Hepatocyte (in vitro differentiated cells): ENCODE data around the gene ZNF862. TPM values are rescaled to one million over a fixed set of nuclear protein-coding genes. Genes with fewer than 3 reads are reported as not detected.

Experiments
- DNase-seq: peaks from one replicate; pipeline ENCODE4 v3.0.0-alpha.2; 2016; ENCODE audit warnings: low spot score
- H2AFZ ChIP-seq: fragments of 200-600 bp; sonication (generic); 2 replicates; pipeline ENCODE4 v1.6.0; 2016; ENCODE audit warnings: antibody characterized with exemption, mild to moderate bottlenecking
- H3K27ac ChIP-seq: fragments of 200-600 bp; sonication (generic); 2 replicates; pipeline ENCODE4 v1.5.1; 2016; ENCODE audit warnings: mild to moderate bottlenecking
- H3K27me3 ChIP-seq: fragments of 200-600 bp; sonication (generic); 2 replicates; pipeline ENCODE4 v1.6.1; 2016
- H3K36me3 ChIP-seq: fragments of 200-600 bp; sonication (generic); replicated peaks from 2 replicates; pipeline ENCODE4 v1.5.1; 2016; ENCODE audit warnings: low read depth; ENCODE audit not compliant: insufficient read depth
- H3K4me1 ChIP-seq: fragments of 200-600 bp; sonication (generic); 2 replicates; pipeline ENCODE4 v1.5.1; 2016; ENCODE audit warnings: mild to moderate bottlenecking, moderate library complexity; ENCODE audit not compliant: insufficient read depth
- H3K4me2 ChIP-seq: fragments of 200-600 bp; sonication (generic); 2 replicates; pipeline ENCODE4 v1.6.0; 2016
- H3K4me3 ChIP-seq: fragments of 200-600 bp; sonication (generic); 2 replicates; pipeline ENCODE4 v1.5.1; 2016; ENCODE audit warnings: mild to moderate bottlenecking
- H3K79me2 ChIP-seq: fragments of 200-600 bp; sonication (generic); 2 replicates; pipeline ENCODE4 v1.6.0; 2017; ENCODE audit warnings: mild to moderate bottlenecking
- H3K9me2 ChIP-seq: fragments of 200-600 bp; sonication (generic); replicated peaks from 2 replicates; pipeline ENCODE4 v1.6.0; 2017; ENCODE audit warnings: mild to moderate bottlenecking; ENCODE audit not compliant: insufficient read depth
- H3K9me3 ChIP-seq: fragments of 200-600 bp; sonication (generic); 2 replicates; pipeline ENCODE4 v1.5.1; 2016; ENCODE audit warnings: low read depth, mild to moderate bottlenecking
- H4K20me1 ChIP-seq: fragments of 200-600 bp; sonication (generic); 2 replicates; pipeline ENCODE4 v1.6.0; 2016; ENCODE audit warnings: mild to moderate bottlenecking; ENCODE audit not compliant: insufficient read depth, poor library complexity, severe bottlenecking
- CTCF ChIP-seq: fragments of 200-600 bp; sonication (generic); IDR thresholded peaks from 2 replicates; pipeline ENCODE4 v1.5.1; 2016; ENCODE audit warnings: antibody characterized with exemption, mild to moderate bottlenecking; ENCODE audit not compliant: poor library complexity
- EZH2 ChIP-seq: fragments of 200-600 bp; sonication (generic); IDR thresholded peaks from 2 replicates; pipeline ENCODE4 v1.6.1; 2016; ENCODE audit warnings: antibody characterized with exemption, mild to moderate bottlenecking, borderline replicate concordance
- EZH2phosphoT487 ChIP-seq: fragments of 200-600 bp; sonication (generic); IDR thresholded peaks from one replicate; pipeline ENCODE4 v1.6.1; 2018; ENCODE audit warnings: antibody characterized with exemption, mild to moderate bottlenecking, low read depth, moderate library complexity; ENCODE audit not compliant: unreplicated experiment, severe bottlenecking
- WGBS: methylation state at CpG from one replicate; pipeline ENCODE4 v1.1.6; 2016; ENCODE audit warnings: low lambda C conversion rate; ENCODE audit errors: missing lambda C conversion rate; 5-methylcytosine and 5-hydroxymethylcytosine counted together
- polyA plus RNA-seq: library from polyadenylated mRNA; unstranded; fragments of >200 nt; fragmentation: Nextera tagmentation; extraction: Ambion mirVana; gene quantifications from 2 replicates; pipeline ENCODE4 v1.2.1, GENCODE V29; 2016
- total RNA-seq: library from RNA; depleted of rRNA; stranded (reverse); fragments of >200 nt; gene quantifications from 2 replicates; pipeline ENCODE4 v1.2.3, GENCODE V29; 2014

Gene ZNF862
- total and polyA plus RNA-seq, 2 experiments from 2014 or later: 3.5 to 9.2 TPM

DNA sequence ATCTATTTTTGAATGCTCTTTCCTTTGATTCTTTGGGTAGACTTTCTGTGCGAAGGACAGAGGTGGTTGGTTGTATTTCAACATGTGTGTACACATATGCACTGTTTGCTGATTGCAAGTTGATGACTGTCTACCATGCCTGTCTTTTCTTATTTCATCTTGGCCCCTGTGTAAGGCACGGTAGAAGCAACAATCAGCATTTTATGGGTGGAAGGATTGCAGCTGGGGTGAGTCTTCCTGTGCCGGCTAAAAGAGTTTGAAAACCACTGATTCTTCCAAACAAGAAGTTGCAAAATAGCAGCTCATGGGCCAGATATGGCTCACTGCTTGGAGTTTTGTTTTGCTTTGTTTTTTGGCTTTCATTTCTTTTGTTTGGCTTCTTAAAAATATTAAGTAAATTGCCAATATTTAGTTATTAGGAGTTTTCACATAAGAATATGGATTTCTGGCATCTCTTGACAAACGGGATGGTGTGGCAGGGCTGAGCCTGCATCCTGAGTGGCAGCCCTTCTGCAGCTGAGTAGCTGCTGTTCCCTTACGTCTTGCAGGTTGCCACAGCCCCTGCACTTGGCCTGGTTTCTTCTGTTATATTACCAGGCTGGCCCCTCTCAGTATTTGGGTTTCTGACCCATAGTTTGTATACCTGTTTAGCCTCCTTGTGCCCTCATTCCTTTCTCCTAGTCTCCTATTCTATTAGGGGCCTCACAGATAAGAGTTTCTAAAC, 7.2 kb downstream of the ZNF862 start:
- H3K27ac ChIP-seq: no peak overlapping the region
- H3K27me3 ChIP-seq: no peaks in the 10 kb centered on the region
- 83% methylated on average over 5 of the region's 5 CpGs for WGBS

GRCh38 chr7:149846021-149846420, 7.8 kb downstream of the ZNF862 start:
- no peaks in the 10 kb centered on the region for H3K36me3 ChIP-seq

More for the DNA sequence above, 7.2 kb downstream of the ZNF862 start:
- Histone ChIP-seq H3K9me2 (no peaks in the 10 kb centered on the region), H3K79me2 (no peaks in the 10 kb centered on the region), H3K4me1 (no peaks in the 10 kb centered on the region), H3K4me3 (no peak overlapping the region), H3K9me3 (no peaks in the 10 kb centered on the region), H3K4me2 (no peak overlapping the region), H2AFZ (no peak overlapping the region), H3K36me3 (no peaks in the 10 kb centered on the region), H4K20me1 (no peaks in the 10 kb centered on the region)
- DNase-seq: no peak
- TF ChIP-seq CTCF (no peak), EZH2phosphoT487 (no peak), EZH2 (no peak)

GRCh38 chr7:149846436-149847046, 8.4 kb downstream of the ZNF862 start:
- Histone ChIP-seq H3K4me1 (no peaks in the 10 kb centered on the region), H3K9me2 (no peaks in the 10 kb centered on the region), H4K20me1 (no peaks in the 10 kb centered on the region), H3K36me3 (no peaks in the 10 kb centered on the region), H3K27ac (no peak overlapping the region), H3K27me3 (no peaks in the 10 kb centered on the region), H3K4me3 (no peak overlapping the region), H3K79me2 (no peaks in the 10 kb centered on the region), H3K9me3 (no peaks in the 10 kb centered on the region), H2AFZ (no peak overlapping the region), H3K4me2 (no peak overlapping the region)
- TF ChIP-seq EZH2phosphoT487 (no peak), EZH2 (no peak), CTCF (no peak)
- 93% methylated on average over 3 of the region's 3 CpGs for WGBS
- DNase-seq: no peak

More at GRCh38 chr7:149846021-149846420, 7.8 kb downstream of the ZNF862 start:
- H3K9me2 ChIP-seq: no peaks in the 10 kb centered on the region
- H3K4me3 ChIP-seq: no peak overlapping the region
- TF ChIP-seq EZH2phosphoT487: no peak
- TF ChIP-seq CTCF: no peak
- no peak for TF ChIP-seq EZH2
- H3K4me2 ChIP-seq: no peak overlapping the region
- H3K9me3 ChIP-seq: no peaks in the 10 kb centered on the region
- no peak overlapping the region for H3K27ac ChIP-seq
- H3K4me1 ChIP-seq: no peaks in the 10 kb centered on the region
- WGBS: 93% methylated on average over 9 of the region's 9 CpGs
- no peak for DNase-seq
- H2AFZ ChIP-seq: no peak overlapping the region
- no peaks in the 10 kb centered on the region for H3K27me3 ChIP-seq
- H3K79me2 ChIP-seq: no peaks in the 10 kb centered on the region
- no peaks in the 10 kb centered on the region for H4K20me1 ChIP-seq
